HepG2 (cell line): ENCODE results near the gene TBC1D2B. TPM values are rescaled to one million over a fixed set of nuclear protein-coding genes. Genes with fewer than 3 reads are reported as not detected.

Experiments used
- AGO1 ChIP-seq: fragments of 200-400 bp; formaldehyde crosslinking; IDR thresholded peaks from 2 replicates; pipeline ENCODE4 v1.6.1; 2017; ENCODE audit warnings: mild to moderate bottlenecking, low read depth, low read length, moderate library complexity; ENCODE audit not compliant: poor library complexity, severe bottlenecking
- ATF1 ChIP-seq: IDR thresholded peaks from 2 replicates; pipeline ENCODE4 v1.6.1; 2016; ENCODE audit warnings: mild to moderate bottlenecking, control low read depth
- EED ChIP-seq: sonication (generic); formaldehyde crosslinking; IDR thresholded peaks from 2 replicates; pipeline ENCODE4 v1.5.0; 2020; ENCODE audit warnings: mild to moderate bottlenecking, missing genetic modification reagents
- ETV5 ChIP-seq: IDR thresholded peaks from 2 replicates; pipeline ENCODE4 v1.6.1; 2018; ENCODE audit warnings: missing biosample characterization, missing genetic modification reagents, inconsistent platforms, borderline replicate concordance
- FOSL2 ChIP-seq: sonication (generic); formaldehyde crosslinking; IDR thresholded peaks from 2 replicates; pipeline ENCODE4 v1.4.0; 2020; ENCODE audit warnings: missing genetic modification reagents
- FOXM1 ChIP-seq: sonication (generic); formaldehyde crosslinking; IDR thresholded peaks from 2 replicates; pipeline ENCODE4 v1.5.0; 2020; ENCODE audit warnings: missing genetic modification reagents
- GLI4 ChIP-seq: sonication (generic); formaldehyde crosslinking; IDR thresholded peaks from 2 replicates; pipeline ENCODE4 v1.5.1; 2020; ENCODE audit warnings: missing genetic modification reagents, mild to moderate bottlenecking, moderate library complexity, borderline replicate concordance
- HCFC1 ChIP-seq: fragments of 150-350 bp; IDR thresholded peaks from 2 replicates; pipeline ENCODE4 v1.6.1; 2014; ENCODE audit warnings: low read depth, low read length
- JUND ChIP-seq: sonication (generic); formaldehyde crosslinking; IDR thresholded peaks from 2 replicates; pipeline ENCODE4 v1.8.0; 2022; ENCODE audit warnings: mild to moderate bottlenecking, missing genetic modification reagents
- MIER2 ChIP-seq: IDR thresholded peaks from 2 replicates; pipeline ENCODE4 v1.6.1; 2016; ENCODE audit warnings: missing biosample characterization, missing genetic modification reagents
- NFYB ChIP-seq: sonication (generic); formaldehyde crosslinking; IDR thresholded peaks from 2 replicates; pipeline ENCODE4 v1.4.0; 2020; ENCODE audit warnings: missing genetic modification reagents
- NR2C2 ChIP-seq: sonication (generic); formaldehyde crosslinking; IDR thresholded peaks from 2 replicates; pipeline ENCODE4 v1.4.0; 2020; ENCODE audit warnings: missing genetic modification reagents, mild to moderate bottlenecking, moderate library complexity, borderline replicate concordance
- PHF8 ChIP-seq: sonication (generic); formaldehyde crosslinking; IDR thresholded peaks from 2 replicates; pipeline ENCODE4 v1.5.0; 2020; ENCODE audit warnings: missing genetic modification reagents
- RAD51 ChIP-seq: fragments of 450-650 bp; IDR thresholded peaks from 2 replicates; pipeline ENCODE4 v1.6.1; 2016; ENCODE audit warnings: borderline replicate concordance
- RFX5 ChIP-seq: IDR thresholded peaks from 2 replicates; pipeline ENCODE4 v1.6.1; 2011; ENCODE audit warnings: low read depth, low read length, improper control_type of control experiment
- RFXANK ChIP-seq: IDR thresholded peaks from 2 replicates; pipeline ENCODE4 v1.6.1; 2016
- SNRNP70 ChIP-seq: fragments of 200-400 bp; formaldehyde crosslinking; IDR thresholded peaks from 2 replicates; pipeline ENCODE4 v1.6.1; 2017; ENCODE audit warnings: mild to moderate bottlenecking, low read depth, low read length, moderate library complexity
- TGIF2 ChIP-seq: IDR thresholded peaks from 2 replicates; pipeline ENCODE4 v1.6.1; 2016; ENCODE audit warnings: control low read depth, missing compliant biosample characterization
- U2AF1 ChIP-seq: fragments of 200-400 bp; formaldehyde crosslinking; optimal IDR thresholded peaks from 2 replicates; pipeline ENCODE3; 2017; ENCODE audit warnings: mild to moderate bottlenecking, low read depth, low read length
- ZFP37 ChIP-seq: sonication (generic); formaldehyde crosslinking; IDR thresholded peaks from 2 replicates; pipeline ENCODE4 v1.4.0; 2020; ENCODE audit warnings: missing genetic modification reagents, borderline replicate concordance
- ZNF205 ChIP-seq: IDR thresholded peaks from 2 replicates; pipeline ENCODE4 v1.6.1; 2018; ENCODE audit warnings: missing biosample characterization, missing genetic modification reagents
- ZNF224 ChIP-seq: sonication (generic); formaldehyde crosslinking; IDR thresholded peaks from 2 replicates; pipeline ENCODE4 v1.5.0; 2020; ENCODE audit warnings: mild to moderate bottlenecking, missing genetic modification reagents
- ZNF337 ChIP-seq: sonication (generic); formaldehyde crosslinking; IDR thresholded peaks from 2 replicates; pipeline ENCODE4 v1.5.1; 2020; ENCODE audit warnings: missing genetic modification reagents, low read depth, mild to moderate bottlenecking, borderline replicate concordance
- ZNF460 ChIP-seq: sonication (generic); formaldehyde crosslinking; IDR thresholded peaks from 2 replicates; pipeline ENCODE4 v1.5.1; 2020; ENCODE audit warnings: missing genetic modification reagents, mild to moderate bottlenecking, borderline replicate concordance
- ZNF562 ChIP-seq: sonication (generic); formaldehyde crosslinking; IDR thresholded peaks from 2 replicates; pipeline ENCODE4 v1.8.0; 2022; ENCODE audit warnings: missing genetic modification reagents, borderline replicate concordance
- ZNF788 ChIP-seq: sonication (generic); formaldehyde crosslinking; IDR thresholded peaks from 2 replicates; pipeline ENCODE4 v1.5.0; 2020; ENCODE audit warnings: mild to moderate bottlenecking, missing genetic modification reagents, borderline replicate concordance
- ZNF891 ChIP-seq: sonication (generic); formaldehyde crosslinking; IDR thresholded peaks from 2 replicates; pipeline ENCODE4 v1.5.0; 2020; ENCODE audit warnings: mild to moderate bottlenecking, missing genetic modification reagents
- ZSCAN12 ChIP-seq: sonication (generic); formaldehyde crosslinking; IDR thresholded peaks from 2 replicates; pipeline ENCODE4 v1.9.0; 2021; ENCODE audit warnings: mild to moderate bottlenecking, missing genetic modification reagents
- polyA plus RNA-seq, 8 experiments: library from polyadenylated mRNA; depleted of rRNA in 3 of 8; stranded (reverse) in 7 of 8; unstranded in 1 of 8; fragments of >200 nt; fragmentation: Illumina TruSeq in 4 of 8; extraction: Trizol in 4 of 8; gene quantifications; 2 replicates each; pipeline versions ENCODE4 v1.2.1 to v1.2.3, GENCODE V29; 2011 to 2016; ENCODE audit warnings: low read depth in 4 of 8, missing spikeins in 1 of 8, mixed read lengths in 1 of 8; ENCODE audit not compliant: insufficient read depth in 1 of 8
- total RNA-seq, 5 experiments: library from RNA; depleted of rRNA; stranded (reverse); fragments of >200 nt; fragmentation: Illumina TruSeq; extraction: Trizol; gene quantifications; 2 replicates each; pipeline ENCODE4 v1.2.3, GENCODE V29; 2016; ENCODE audit warnings: low read depth in 1 of 5
- TF ChIP-seq, protein P1 (sequence below): sonication (generic); formaldehyde crosslinking; IDR thresholded peaks from 2 replicates; pipeline ENCODE4 v1.4.0; 2020; ENCODE audit warnings: mild to moderate bottlenecking, missing genetic modification reagents
- TF ChIP-seq, protein P2 (sequence below): sonication (generic); formaldehyde crosslinking; IDR thresholded peaks from 2 replicates; pipeline ENCODE4 v1.5.1; 2020; ENCODE audit warnings: missing genetic modification reagents, mild to moderate bottlenecking, borderline replicate concordance

The TBC1D2B gene
- total and polyA plus RNA-seq, 2 of the 13 experiments (the other 11 are each of a cell fraction or from before 2014, with no cell fraction given), result 10.1 to 14.4 TPM

DNA sequence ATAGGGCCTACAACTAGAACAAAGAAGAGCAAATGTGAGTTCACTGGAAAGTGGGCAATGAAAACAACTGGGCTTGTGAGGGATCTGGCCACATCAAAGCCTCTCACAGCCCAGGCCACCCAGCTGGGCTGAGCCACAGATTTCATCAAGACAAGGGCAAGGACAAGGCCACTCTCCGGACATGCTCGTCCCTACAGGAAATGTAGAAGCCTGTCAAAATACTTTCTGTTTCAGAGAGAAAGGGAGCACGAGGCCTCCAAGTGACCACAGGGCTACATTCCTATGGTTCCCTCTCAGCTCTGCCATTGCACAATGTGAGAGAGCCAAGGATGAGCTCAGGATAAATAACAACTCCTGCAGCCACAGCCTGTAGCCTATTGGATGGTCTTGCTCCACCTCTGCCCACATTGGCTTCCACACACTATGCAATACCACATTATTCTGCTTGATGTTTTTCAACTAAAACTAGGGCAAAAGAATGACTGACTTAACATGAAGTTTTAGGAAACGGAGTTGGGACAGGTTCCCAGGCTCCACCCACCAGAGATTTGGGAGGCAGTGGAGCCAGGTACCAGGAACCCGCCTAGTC is 12.1 kb downstream of the TBC1D2B start (continued):
- peak; percentile 79; the same call in 1 of the 2 replicates for TF ChIP-seq ZNF337 (CRISPR knock-in tag)
- TF ChIP-seq, protein P1, sequence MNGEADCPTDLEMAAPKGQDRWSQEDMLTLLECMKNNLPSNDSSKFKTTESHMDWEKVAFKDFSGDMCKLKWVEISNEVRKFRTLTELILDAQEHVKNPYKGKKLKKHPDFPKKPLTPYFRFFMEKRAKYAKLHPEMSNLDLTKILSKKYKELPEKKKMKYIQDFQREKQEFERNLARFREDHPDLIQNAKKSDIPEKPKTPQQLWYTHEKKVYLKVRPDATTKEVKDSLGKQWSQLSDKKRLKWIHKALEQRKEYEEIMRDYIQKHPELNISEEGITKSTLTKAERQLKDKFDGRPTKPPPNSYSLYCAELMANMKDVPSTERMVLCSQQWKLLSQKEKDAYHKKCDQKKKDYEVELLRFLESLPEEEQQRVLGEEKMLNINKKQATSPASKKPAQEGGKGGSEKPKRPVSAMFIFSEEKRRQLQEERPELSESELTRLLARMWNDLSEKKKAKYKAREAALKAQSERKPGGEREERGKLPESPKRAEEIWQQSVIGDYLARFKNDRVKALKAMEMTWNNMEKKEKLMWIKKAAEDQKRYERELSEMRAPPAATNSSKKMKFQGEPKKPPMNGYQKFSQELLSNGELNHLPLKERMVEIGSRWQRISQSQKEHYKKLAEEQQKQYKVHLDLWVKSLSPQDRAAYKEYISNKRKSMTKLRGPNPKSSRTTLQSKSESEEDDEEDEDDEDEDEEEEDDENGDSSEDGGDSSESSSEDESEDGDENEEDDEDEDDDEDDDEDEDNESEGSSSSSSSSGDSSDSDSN (CRISPR knock-in tag), result peak; percentile 70
- TF ChIP-seq GLI4, result no peak
- TF ChIP-seq EED (CRISPR knock-in tag), result no peak; the same call in 1 of the 2 replicates
- no peak; the same call in 1 of the 2 replicates for TF ChIP-seq ZNF460 (CRISPR knock-in tag)
- TF ChIP-seq RFX5, result no peak
- TF ChIP-seq NR2C2 (CRISPR knock-in tag), result peak; percentile 62; the same call in 1 of the 2 replicates
- TF ChIP-seq SNRNP70, result no peak
- TF ChIP-seq HCFC1, result no peak
- TF ChIP-seq TGIF2 (CRISPR knock-in tag), result peak; percentile 98
- peak; percentile 98 for TF ChIP-seq ETV5
- no peak; the same call in 1 of the 2 replicates for TF ChIP-seq NFYB (CRISPR knock-in tag)
- peak; percentile 68 for TF ChIP-seq JUND
- TF ChIP-seq U2AF1, result no peak
- TF ChIP-seq ZNF562 (CRISPR knock-in tag), result no peak
- 0 out of 2 replicates have a peak, but pooled peaks have one; percentile 60 for TF ChIP-seq ATF1 (CRISPR knock-in tag)
- TF ChIP-seq ZNF205 (CRISPR knock-in tag), result peak; percentile 92; the same call in 1 of the 2 replicates
- TF ChIP-seq, protein P2, sequence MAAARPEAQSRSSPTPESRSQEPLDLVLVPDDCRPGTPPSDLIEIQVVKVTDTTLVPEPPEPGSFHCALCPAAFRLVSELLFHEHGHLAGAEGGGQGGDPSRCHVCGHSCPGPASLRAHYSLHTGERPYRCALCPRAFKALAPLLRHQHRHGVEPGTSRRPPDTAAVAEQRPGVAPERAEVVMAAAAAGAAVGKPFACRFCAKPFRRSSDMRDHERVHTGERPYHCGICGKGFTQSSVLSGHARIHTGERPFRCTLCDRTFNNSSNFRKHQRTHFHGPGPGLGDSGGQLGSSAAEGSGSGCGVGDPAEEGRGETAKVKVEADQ, result no peak; the same call in 1 of the 2 replicates
- TF ChIP-seq RFXANK (CRISPR knock-in tag), result no peak
- TF ChIP-seq RAD51, result no peak
- no peak for TF ChIP-seq ZNF891 (CRISPR knock-in tag)
- TF ChIP-seq ZNF224 (CRISPR knock-in tag), result no peak
- no peak for TF ChIP-seq FOXM1
- peak; percentile 86 for TF ChIP-seq MIER2 (CRISPR knock-in tag)
- peak; percentile 89 for TF ChIP-seq FOSL2
- TF ChIP-seq ZFP37, result peak; percentile 75; the same call in 1 of the 2 replicates
- TF ChIP-seq AGO1, result no peak
- no peak for TF ChIP-seq ZSCAN12 (CRISPR knock-in tag)
- peak; percentile 91; the same call in 1 of the 2 replicates for TF ChIP-seq ZNF788 (CRISPR knock-in tag)
- TF ChIP-seq PHF8 (CRISPR knock-in tag), result peak; percentile 52
